AG09309 (cell line): Measurements from ENCODE around the gene CHADL.

Experiments
- DNase-seq: peaks from one replicate; pipeline ENCODE4 v3.0.0-alpha.2; 2010; ENCODE audit warnings: low read depth
- H3K4me3 ChIP-seq: 2 replicates; pipeline ENCODE4 v1.5.1; 2011; ENCODE audit warnings: mild to moderate bottlenecking, low read depth, low read length, moderate library complexity; ENCODE audit not compliant: control insufficient read depth
- CTCF ChIP-seq: IDR thresholded peaks from 2 replicates; pipeline ENCODE4 v1.5.1; 2011; ENCODE audit warnings: mild to moderate bottlenecking, low read depth, low read length, inconsistent platforms; ENCODE audit not compliant: insufficient read depth, control insufficient read depth; ENCODE audit errors: missing control alignments

CHADL gene

GRCh38 chr22:41238570-41239442 is 1.9 kb downstream of the CHADL start:
- TF ChIP-seq CTCF = no peak
- no peak for DNase-seq
- H3K4me3 ChIP-seq = no peak overlapping the region

GRCh38 chr22:41237707-41238569 is 2.8 kb downstream of the CHADL start:
- H3K4me3 ChIP-seq = no peak overlapping the region; the same call in none of the 2 replicates
- no peak for DNase-seq
- peak; percentile 45 for TF ChIP-seq CTCF

- TF ChIP-seq CTCF = no peak
- no peak overlapping the region; the same call in none of the 2 replicates for H3K4me3 ChIP-seq
- no peak for DNase-seq
Measured at GRCh38 chr22:41237036-41237706, 3.6 kb downstream of the CHADL start.

- H3K4me3 ChIP-seq = no peak overlapping the region
- DNase-seq = no peak
- no peak for TF ChIP-seq CTCF
Measured at GRCh38 chr22:41234815-41235695, 5.7 kb downstream of the CHADL start.

GRCh38 chr22:41231369-41231768 is 9.4 kb downstream of the CHADL start:
- no peak for DNase-seq
- no peak for TF ChIP-seq CTCF
- H3K4me3 ChIP-seq = no peak overlapping the region
